Measurements from ENCODE around the gene CLDN5.

CLDN5 gene

GRCh38 chr22:19501897-19502447 lies 22.2 kb downstream of the CLDN5 start:
- no peak for DNase-seq

- no peak for DNase-seq
Measured at GRCh38 chr22:19499880-19500242, 24.3 kb downstream of the CLDN5 start.

- DNase-seq, result no peak
Measured at GRCh38 chr22:19499236-19499879, 24.9 kb downstream of the CLDN5 start.

GRCh38 chr22:19498866-19499190 lies 25.4 kb downstream of the CLDN5 start:
- no peak for DNase-seq

- no peak for DNase-seq
Measured at GRCh38 chr22:19498154-19498865, 25.9 kb downstream of the CLDN5 start.

- no peak for DNase-seq
Measured at GRCh38 chr22:19497245-19497644, 27.0 kb downstream of the CLDN5 start.

- no peak for DNase-seq
Measured at GRCh38 chr22:19496324-19496630, 27.9 kb downstream of the CLDN5 start.

- DNase-seq, result no peak
Measured at GRCh38 chr22:19495562-19496323, 28.5 kb downstream of the CLDN5 start.

- no peak for DNase-seq
Measured at GRCh38 chr22:19494676-19495173, 29.5 kb downstream of the CLDN5 start.

GRCh38 chr22:19494001-19494560 lies 30.1 kb downstream of the CLDN5 start:
- DNase-seq, result no peak

GRCh38 chr22:19492504-19493174 lies 31.6 kb downstream of the CLDN5 start:
- no peak for DNase-seq

- DNase-seq, result no peak
Measured at GRCh38 chr22:19490628-19491230, 33.5 kb downstream of the CLDN5 start.

GRCh38 chr22:19488884-19489843 lies 35.0 kb downstream of the CLDN5 start:
- DNase-seq, result no peak

- no peak for DNase-seq
Measured at GRCh38 chr22:19488285-19488684, 35.9 kb downstream of the CLDN5 start.

- no peak for DNase-seq
Measured at GRCh38 chr22:19483481-19484244, 40.5 kb downstream of the CLDN5 start.

- DNase-seq, result no peak
Measured at GRCh38 chr22:19482297-19482696, 41.9 kb downstream of the CLDN5 start.

- no peak for DNase-seq
Measured at GRCh38 chr22:19480789-19481188, 43.4 kb downstream of the CLDN5 start.

GRCh38 chr22:19480173-19480568 lies 44.0 kb downstream of the CLDN5 start:
- DNase-seq, result no peak

GRCh38 chr22:19479355-19480172 lies 44.6 kb downstream of the CLDN5 start, which contains the start of gene CDC45:
CDC45 (plus strand) TSS chr22:19479920; CDS start chr22:19479969, 49 bp downstream.
- DNase-seq, result peak; percentile 100
